Ecto neural progenitor cell (in vitro differentiated cells): ENCODE data around the gene TRRAP.

ENCODE experiments used
- DNase-seq: peaks from one replicate; pipeline ENCODE4 v3.0.0-alpha.2; 2018; ENCODE audit warnings: low spot score

Gene TRRAP

DNA sequence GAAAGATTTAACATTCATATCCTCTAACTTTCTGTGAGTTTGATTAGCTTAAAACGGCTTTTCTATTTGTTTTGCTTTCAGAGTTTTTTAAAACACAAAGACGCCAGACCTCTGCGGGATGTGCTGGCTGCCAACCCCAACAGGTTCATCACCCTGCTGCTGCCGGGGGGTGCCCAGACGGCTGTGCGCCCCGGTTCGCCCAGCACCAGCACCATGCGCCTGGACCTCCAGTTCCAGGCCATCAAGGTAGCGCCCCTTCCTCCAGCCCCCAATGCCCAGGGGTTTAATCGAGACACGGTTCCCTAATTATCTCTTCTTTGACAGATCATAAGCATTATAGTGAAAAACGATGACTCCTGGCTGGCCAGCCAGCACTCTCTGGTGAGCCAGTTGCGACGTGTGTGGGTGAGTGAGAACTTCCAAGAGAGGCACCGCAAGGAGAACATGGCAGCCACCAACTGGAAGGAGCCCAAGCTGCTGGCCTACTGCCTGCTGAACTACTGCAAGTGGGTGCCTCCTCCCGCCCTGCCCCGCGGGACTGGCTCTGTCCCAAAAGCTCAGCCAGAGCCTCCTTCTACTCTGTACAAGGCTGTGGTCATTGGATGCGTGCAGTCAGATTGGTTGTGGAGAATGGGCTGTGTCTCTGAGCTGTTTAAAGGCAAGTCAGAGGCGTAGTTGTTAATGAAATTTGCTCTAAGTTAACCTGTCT is 71.2 kb downstream of the TRRAP start:
- DNase-seq = no peak

DNA sequence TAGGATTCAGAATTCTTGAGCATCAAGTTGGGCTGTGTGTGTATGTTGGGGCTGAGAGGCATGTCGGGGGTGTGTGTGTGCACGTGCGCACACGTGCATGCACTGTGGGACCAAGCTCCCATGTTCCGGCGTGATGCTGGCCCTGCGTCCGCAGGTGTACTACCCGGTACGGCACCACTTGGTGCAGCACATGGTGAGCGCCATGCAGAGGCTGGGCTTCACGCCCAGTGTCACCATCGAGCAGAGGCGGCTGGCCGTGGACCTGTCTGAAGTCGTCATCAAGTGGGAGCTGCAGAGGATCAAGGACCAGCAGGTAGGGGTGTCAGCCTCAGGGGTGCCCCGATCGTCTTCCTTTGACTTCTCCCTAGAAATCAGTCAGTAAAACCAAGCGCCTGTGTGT is 77.7 kb downstream of the TRRAP start:
- DNase-seq = no peak

DNA sequence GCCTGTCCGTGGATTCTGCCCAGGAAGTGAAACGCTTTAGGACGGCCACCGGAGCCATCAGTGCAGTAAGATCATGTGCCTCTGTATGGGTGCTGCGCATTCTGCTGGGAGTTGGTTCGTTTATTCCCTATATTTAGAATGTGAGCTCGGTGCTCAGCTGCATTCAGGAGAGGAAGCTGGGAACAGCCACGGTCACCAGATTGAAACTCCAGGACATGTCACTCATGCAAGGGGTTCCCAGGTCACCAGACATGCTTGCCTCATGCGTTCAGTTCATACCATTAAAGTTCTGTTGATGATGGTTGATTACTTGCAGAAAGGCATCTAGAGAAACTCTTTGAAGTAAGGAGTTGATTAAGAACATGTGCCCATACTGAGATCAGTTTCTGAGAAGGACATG is 78.1 kb downstream of the TRRAP start:
- no peak for DNase-seq

DNA sequence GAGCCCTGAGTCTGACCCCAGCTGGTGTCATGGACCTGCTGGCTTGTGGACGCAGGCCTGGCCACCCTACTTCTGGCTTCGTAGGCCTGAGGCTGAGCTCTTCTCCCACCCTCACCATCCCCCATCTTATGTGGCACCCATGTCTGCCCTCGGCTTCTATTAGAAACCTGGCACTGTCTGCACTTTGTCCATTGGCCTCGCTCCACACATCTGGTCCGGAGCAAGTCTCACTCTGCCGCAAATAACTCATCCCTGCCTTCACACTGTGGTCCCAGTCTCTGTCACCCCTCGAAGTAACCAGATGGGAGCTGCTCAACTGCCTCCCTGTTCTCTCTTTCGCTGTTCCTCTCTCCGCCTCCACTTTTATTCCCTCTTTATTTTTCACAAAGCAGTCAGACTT is 78.6 kb downstream of the TRRAP start:
- DNase-seq = no peak

DNA sequence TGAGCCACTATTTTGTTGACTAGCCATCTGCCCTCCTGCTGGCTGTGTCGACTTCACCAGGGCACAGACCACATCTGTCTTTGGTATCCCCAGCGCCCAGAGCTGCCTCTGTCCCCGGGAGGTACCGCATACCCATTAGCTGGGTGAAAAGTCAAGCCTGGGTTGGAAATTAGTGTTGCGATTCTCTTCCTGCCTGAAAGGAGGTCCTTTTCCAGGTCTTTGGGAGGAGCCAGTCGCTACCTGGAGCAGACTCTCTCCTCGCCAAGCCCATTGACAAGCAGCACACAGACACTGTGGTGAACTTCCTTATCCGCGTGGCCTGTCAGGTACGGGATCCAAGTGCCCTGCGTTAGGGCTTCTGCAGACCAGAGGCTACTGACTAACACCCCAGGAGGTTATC is 79.4 kb downstream of the TRRAP start:
- no peak for DNase-seq

DNA sequence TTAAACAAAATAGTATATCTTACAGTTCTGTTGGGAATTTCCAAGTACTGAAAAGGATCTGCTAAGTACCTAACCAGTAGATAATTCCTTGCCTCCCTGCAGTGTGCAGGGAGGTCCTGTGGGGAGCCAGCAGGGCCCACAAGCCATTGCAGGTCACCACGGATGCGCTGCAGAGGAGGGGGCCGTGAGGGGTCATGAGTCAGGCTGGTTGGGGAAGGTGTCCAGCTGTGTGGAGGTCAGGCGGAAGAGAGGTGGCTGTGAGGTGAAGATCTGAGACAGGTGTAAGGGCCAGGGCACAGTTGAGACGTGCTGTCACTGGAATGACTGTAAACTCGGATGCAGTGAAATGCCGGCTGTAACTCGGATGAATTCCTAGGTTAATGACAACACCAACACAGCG is 80.6 kb downstream of the TRRAP start:
- no peak for DNase-seq

DNA sequence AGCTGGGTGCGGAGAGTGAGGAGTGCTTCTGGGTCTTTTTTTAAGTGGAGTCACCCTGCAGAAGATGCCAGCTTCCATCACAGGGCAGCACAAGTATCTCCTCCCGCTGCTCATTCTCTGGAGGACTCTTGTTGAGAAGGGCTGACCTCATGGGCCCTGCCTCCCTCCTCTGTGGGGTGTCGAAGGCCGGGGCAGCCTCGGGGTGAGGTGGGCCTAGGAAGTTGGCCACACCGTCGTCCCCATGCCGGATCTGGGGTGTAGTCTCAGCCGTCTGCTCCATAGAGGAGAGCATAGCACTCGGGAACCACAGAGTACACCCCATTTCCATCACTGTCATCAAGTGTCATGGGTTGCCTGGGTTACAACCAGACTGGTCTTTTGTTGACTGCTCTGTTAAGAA is 85.0 kb downstream of the TRRAP start:
- DNase-seq = no peak

DNA sequence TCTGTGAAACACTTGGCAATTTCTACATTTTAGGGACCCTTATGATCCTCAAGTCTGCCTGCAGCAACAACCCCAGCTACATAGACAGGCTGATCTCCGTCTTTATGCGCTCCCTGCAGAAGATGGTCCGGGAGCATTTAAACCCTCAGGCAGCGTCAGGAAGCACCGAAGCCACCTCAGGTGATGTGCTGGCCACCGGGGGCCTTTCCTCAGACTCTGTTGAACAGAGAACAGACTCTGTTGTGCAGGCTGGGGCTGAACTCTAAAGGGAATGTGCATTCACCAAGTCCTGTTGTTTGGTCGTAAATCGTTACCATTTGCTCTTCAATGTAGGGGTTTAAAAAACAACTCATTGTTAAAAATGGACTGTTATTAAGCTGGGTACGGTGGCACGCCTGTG is 86.3 kb downstream of the TRRAP start:
- no peak for DNase-seq

DNA sequence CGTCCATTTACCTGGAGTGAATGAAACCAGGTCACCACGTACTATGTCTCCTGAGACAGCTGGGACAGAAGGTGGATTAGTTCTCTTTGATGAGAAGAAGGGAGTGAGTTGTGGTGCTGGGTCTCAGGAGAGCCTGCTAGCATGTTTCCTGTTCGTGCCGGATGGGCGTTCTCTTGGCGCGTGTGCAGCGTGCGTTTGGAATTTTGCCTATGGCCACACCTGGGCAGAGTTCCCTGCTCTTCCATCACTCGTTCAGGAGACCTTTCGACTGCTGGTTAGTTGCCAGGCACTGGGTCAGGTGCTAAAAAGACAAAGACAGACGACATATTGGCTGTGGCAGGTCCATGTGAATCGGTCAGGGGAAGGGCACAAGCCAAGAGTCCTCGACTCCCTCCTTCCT is 90.3 kb downstream of the TRRAP start:
- no peak for DNase-seq

DNA sequence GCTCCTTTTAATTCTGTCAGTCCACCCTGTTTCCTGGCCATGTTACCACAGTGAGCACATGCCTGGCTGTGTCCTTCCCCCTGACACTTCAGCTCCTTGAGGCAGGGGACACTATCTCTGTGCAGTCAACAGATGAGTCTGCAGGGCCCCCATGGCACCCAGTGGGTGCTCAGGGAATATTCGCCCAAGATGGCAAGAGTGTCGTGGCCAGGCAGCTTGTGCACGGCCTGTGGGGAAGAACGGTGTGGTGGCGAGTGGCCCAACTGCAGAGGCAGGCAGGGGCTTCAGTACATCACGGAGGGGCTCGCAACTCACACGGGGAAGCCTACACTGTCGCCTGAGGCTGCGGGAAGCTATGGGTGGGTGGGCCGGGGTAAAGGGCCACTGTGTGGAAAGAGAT is 91.1 kb downstream of the TRRAP start:
- DNase-seq = no peak

DNA sequence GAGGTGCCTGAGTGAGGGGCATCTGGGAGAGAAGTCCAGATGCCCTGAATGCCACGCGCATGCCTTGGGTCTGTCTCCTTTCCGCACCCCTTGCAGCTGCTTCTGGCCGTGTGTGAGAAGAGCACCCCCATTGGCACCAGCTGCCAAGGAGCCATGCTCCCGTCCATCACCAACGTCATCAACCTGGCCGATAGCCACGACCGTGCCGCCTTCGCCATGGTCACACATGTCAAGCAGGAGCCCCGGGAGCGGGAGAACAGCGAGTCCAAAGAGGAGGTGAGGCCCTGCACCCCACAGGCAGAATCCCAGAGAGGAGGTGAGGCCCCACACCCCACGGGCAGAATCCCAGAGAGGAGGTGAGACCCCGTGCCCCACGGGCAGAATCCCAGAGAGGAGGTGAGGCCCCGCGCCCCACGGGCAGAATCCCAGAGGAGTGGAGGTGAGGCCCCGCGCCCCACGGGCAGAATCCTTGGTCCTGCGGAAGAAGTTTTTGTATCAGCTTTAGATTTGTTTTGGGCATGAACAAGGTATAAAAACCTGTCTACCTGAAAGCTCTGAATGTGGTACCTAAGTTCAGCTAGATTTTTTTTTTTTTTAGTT is 91.8 kb downstream of the TRRAP start:
- DNase-seq = no peak

DNA sequence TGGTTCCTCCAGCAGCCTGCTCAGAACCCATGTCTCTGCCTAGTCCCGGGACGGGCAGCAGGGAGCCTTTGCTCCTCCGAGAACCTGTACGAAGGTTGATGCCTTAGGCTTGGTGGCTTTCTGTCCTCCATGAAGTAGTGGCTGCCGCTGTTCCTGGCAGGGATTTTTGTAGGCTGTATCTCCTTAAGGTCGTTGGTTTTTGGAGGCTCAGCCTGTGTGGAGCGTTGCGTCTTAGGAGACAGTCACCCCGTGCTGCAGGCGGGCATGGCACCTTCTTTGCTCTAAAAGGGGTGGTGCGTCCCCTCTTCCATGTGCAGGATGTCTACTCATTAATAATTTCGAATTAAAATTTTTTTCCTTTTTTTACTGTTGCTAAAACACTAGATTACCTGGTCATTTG is 92.5 kb downstream of the TRRAP start:
- no peak for DNase-seq

DNA sequence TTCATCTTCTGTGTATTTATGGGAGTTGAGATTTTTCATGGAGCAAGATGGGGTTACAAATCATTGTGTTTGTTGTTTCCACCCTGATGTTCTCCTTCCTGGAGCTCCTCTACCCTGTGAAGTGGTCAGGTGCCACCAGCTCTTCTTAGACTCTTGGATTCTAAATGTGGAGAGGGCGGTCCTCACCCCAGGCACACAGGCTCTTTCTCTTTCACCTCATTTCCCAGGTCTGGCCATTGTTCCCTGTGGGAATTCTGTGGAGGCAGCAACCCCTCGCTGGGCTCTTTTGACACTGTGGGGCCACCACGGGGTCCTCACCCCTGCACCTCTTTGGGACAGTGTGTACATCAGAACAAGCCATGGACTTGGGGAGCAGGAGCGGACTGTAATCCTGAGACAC is 95.9 kb downstream of the TRRAP start:
- DNase-seq = no peak

DNA sequence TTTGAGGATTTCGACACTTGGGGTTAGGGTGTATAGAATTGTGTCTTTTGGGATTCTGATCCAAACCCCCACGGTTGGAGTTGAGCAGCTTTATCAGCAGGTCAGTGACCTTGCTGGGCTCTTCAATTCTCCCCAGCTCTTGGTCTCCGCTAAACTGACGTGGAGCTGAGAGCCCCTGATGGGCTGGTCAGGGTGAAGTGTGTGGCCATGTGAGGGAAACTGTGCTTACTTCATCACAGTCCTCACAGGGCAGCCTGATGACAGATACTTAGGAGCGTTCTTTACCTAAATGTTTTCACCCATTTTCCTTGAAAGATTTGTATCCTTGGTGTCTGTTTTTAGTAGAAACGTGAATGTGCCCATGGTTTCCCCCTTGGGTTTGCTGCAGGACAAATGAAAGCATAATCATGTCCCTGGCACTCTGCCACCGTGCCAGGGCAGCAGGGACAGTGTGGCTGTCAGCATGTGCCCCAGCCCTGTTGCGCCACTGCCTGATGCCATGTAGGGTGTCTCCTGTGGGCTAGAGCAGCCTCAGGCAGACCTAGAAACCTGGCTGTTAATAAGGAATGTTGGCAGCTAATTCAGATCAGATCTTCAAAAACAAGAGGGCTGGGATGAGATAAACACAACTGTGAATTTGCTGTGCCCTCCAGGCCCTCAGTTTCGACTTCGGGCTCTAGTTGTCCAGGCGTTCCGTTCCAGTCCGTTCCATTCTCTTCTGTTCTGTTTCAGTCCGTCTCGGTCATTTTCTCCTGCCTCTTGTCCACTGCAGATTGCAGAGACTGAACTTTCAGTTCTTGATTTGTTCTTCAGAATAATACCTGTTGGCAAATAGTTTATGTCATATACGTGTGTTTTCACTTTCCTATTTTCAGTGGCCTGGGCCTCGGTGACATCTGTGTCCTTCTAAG is 96.8 kb downstream of the TRRAP start:
- no peak for DNase-seq

DNA sequence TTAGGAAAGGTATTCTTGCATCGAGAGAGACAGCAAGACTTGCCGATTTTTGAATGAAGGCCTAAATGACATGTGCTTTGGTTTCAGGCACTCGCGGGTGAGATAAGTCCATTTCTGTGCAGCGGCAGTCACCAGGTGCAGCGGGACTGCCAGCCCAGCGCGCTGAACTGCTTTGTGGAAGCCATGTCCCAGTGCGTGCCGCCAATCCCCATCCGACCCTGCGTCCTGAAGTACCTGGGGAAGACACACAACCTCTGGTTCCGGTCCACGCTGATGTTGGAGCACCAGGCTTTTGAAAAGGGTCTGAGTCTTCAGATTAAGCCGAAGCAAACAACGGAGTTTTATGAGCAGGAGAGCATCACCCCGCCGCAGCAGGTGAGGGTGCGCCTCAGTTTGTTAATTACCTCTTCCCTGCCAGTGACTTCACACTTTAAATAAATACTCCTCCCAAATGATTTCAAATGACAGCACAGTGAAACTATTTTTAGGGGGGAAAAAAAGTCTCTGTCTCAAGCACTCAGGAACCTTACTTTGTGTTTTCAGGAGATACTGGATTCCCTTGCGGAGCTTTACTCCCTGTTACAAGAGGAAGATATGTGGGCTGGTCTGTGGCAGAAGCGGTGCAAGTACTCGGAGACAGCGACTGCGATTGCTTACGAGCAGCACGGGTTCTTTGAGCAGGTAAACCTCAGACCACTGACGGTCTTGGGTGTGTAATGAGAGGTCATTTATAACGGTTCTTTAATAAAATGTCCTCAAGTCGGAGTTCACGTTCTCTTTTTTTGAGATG is 98.3 kb downstream of the TRRAP start:
- DNase-seq = no peak

DNA sequence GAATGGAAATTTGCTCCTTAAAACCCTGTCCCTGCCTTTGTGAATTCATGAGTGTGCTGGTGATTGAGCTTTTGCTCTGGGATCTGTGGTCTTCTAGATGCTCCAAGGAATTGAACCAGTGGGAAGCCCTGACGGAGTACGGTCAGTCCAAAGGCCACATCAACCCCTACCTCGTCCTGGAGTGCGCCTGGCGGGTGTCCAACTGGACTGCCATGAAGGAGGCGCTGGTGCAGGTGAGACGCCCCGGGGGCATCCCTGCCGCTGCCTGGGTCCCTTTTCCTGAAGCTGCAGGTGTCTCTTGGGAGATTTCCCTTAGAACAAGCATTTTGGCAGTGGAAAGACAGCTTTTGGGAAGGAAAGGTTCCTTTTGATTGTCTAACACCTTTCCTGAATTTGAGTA is 100.3 kb downstream of the TRRAP start:
- no peak for DNase-seq

DNA sequence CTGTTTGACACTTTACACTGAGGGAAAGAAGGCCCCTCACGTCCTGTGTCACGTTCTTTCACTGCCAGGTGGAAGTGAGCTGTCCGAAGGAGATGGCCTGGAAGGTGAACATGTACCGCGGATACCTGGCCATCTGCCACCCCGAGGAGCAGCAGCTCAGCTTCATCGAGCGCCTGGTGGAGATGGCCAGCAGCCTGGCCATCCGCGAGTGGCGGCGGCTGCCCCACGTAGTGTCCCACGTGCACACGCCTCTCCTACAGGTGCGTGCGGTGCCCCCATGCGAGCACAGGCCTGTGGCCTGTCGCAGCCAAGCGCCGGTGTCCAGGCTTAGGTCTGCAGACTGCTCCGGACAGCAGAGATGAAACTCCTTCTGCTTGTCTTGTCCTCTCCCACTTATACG is 103.4 kb downstream of the TRRAP start:
- no peak for DNase-seq

DNA sequence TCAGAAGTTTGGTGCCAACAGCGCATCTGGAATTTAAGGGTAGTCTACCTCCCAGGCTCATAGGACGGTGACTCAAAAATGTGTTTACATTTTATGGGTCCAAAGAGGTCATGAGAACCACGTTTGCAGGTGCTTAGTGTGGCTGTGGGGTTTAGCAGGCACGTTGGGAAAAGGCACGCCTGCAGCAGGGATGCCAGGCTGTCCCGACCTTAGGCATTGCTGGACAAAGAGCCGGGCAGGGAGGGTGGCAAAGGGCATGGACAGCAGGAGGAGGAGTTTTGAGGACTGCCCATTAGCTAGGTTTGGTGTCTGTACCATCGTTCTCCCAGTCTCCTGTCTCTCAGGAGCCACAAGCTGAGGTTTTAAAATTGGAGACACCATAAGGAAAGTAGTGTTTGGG is 104.4 kb downstream of the TRRAP start:
- DNase-seq = no peak

DNA sequence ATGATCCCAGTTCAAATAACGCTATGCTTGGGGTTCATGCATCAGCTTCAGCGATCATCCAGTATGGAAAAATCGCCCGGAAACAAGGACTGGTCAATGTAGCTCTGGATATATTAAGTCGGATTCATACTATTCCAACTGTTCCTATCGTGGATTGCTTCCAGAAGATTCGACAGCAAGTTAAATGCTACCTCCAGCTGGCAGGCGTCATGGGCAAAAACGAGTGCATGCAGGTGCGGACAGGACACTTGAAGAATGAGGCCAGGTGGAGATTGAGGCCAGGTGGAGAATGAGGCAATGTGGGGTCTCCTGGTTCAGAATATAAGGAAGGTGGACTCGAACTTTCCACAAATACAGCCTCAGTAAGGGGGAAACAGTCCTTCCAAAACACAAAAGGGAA is 105.8 kb downstream of the TRRAP start:
- DNase-seq = no peak

DNA sequence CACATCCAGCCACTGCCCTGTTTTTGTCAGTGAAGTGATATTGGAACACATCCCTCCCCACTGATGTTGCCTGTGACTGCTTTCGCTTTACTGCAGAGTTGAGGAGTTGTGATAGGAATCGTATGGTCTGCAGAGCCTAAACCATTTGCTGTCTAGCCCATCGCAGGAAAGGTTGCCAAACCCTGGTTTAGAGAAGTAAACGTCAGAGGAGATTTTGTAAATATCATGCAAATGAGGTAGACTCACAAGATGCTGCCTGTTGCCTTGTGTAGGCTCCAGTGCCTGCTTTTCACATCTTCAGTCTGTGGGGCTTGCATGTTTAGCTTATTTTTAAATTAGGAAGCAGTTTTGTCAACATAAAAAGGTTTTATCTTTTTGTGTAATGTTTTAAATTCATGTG is 107.1 kb downstream of the TRRAP start:
- no peak for DNase-seq

DNA sequence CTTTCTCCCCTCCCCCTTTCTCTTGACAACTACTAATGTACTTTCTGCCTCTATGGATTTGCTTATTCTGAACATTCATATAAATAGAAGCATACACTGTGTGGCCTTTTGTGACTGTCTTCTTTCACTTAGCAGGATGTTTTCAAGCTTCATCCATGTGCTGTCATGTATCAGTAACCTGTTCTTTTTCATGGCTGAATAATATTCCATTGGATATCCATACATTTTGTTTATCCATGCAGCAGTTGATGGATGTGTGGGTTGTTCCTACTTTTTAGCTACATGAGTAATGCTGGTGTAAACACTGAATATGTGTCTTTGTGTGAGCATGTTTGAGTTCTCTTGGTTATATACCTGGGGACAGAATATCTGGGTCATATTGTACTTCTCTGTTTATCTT is 107.6 kb downstream of the TRRAP start:
- no peak for DNase-seq

DNA sequence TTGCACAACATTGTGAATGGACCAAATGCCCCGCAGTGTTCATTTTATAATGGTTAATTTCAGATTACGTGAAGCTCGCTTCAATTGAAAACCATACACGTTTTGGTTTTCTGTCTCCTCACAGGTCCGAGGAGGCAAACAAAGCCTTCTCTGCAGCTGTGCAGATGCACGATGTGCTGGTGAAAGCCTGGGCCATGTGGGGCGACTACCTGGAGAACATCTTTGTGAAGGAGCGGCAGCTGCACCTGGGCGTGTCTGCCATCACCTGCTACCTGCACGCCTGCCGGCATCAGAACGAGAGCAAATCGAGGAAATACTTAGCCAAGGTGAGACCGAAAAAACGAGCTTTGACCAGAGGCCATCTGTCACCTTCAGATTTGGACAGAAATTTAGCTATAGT is 110.3 kb downstream of the TRRAP start:
- DNase-seq = no peak

DNA sequence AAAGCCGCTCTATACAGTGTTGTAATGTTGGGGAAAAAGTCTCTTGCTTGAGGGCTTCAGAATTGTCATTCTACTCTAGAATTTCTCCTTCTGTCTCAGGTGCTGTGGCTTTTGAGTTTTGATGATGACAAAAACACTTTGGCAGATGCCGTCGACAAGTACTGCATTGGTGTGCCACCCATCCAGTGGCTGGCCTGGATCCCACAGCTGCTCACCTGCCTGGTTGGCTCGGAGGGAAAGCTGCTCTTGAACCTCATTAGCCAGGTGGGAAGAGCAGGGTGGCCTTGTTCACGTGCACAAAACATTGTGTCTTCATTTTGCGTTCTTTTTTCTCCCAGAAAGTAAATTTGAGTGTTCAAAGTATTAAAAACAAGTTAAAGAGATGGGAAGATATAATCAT is 112.0 kb downstream of the TRRAP start:
- no peak for DNase-seq
